Measurements from ENCODE around the gene PLAC8. TPM values are rescaled to one million over a fixed set of nuclear protein-coding genes. Genes with fewer than 3 reads are reported as not detected.
A peak's percentile ranks its signal among the peaks of the same experiment; 100 is the strongest.
"Not testable (repeated sequence)": the region's sequence is repeated elsewhere in the genome, so short reads cannot be mapped to it uniquely, and the experiment has no call there.

PLAC8 gene
- total RNA-seq, 1 donor from 2014 or later, result 1.0 TPM

DNA sequence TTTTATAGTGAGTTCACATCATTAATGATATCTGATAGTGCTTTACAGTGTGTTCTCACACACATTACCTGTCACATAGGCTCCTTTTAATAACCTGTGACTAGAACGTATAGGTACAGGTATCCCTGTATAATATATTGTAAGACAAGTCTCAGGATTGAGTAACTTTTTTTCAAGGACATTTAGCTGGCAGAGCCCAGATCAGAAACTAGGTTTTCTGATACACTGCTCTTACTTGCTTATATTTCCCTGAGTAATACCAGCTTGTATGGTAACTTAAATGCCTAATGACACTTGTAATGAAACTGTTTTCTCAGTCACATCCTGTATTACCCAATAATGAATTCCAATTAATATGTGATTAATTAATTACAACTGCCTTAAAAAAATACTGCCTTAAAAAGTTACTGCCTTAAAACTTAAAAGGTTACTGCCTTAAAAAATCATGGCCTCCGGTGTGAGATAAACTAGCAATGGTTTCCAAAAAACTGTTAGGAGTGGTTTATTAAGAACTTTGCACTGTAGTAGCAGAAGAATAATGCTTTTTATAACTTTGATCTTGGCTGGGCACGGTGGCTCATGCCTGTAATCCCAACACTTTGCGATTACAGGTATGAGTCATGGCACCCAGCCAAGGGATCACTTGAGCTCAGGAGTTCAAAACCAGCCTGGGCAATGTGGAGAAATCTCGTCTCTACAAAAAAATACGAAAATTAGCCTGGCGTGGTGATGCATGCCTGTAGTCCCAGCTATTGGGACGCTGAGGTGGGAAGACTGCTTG, 67.6 kb downstream of the PLAC8 start:
- no peaks in the 10 kb centered on the region for H3K9me3 Mint-ChIP-seq (ENCODE audit: unreplicated experiment)
- DNase-seq, result no peak
- no peaks in the 10 kb centered on the region for H3K27me3 Mint-ChIP-seq (ENCODE audit: unreplicated experiment)
- H3K27ac Mint-ChIP-seq (ENCODE audit: unreplicated experiment), result no peak overlapping the region
- no peak overlapping the region for H3K4me3 Mint-ChIP-seq (ENCODE audit: unreplicated experiment)
- H3K4me1 Mint-ChIP-seq (ENCODE audit: low read depth, unreplicated experiment), result no peaks in the 10 kb centered on the region
- no peak for TF ChIP-seq CTCF (IDR thresholded peaks at IDR 0.05; ENCODE audit: partially characterized antibody, unreplicated experiment)
- H3K36me3 Mint-ChIP-seq (ENCODE audit: unreplicated experiment), result no peaks in the 10 kb centered on the region

- no peaks in the 10 kb centered on the region for H3K4me1 Mint-ChIP-seq (ENCODE audit: low read depth, unreplicated experiment)
- no peak overlapping the region for H3K27ac Mint-ChIP-seq (ENCODE audit: unreplicated experiment)
- H3K36me3 Mint-ChIP-seq (ENCODE audit: unreplicated experiment), result no peaks in the 10 kb centered on the region
- H3K9me3 Mint-ChIP-seq (ENCODE audit: unreplicated experiment), result no peaks in the 10 kb centered on the region
- TF ChIP-seq CTCF (IDR thresholded peaks at IDR 0.05; ENCODE audit: partially characterized antibody, unreplicated experiment), result no peak
- no peak for DNase-seq
- no peaks in the 10 kb centered on the region for H3K27me3 Mint-ChIP-seq (ENCODE audit: unreplicated experiment)
- no peak overlapping the region for H3K4me3 Mint-ChIP-seq (ENCODE audit: unreplicated experiment)
Observed at GRCh38 chr4:83043801-83044407, 70.6 kb downstream of the PLAC8 start.

DNA sequence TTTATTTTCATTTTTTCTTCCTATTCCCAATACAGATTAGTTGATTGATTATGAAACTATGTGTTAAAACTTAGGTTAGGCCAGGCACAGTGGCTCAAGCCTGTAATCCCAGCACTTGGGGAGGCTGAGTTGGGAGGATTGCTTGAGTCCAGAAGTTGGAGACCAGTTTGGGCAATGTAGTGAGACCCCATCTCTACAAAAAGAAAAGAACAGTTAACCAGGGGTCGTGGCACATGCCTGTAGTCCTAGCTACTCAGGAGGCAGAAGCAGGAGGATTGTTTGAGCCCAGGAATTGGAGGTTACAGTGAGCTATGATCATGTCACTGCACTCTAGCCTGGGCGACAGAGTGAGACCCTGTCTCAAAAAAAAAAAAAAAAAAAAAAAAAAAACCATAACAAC, 71.4 kb downstream of the PLAC8 start:
- not testable (repeated sequence) for H3K4me1 Mint-ChIP-seq (ENCODE audit: low read depth, unreplicated experiment); H3K36me3 Mint-ChIP-seq (ENCODE audit: unreplicated experiment); DNase-seq

GRCh38 chr4:83040269-83040668, 74.3 kb downstream of the PLAC8 start:
- TF ChIP-seq CTCF (IDR thresholded peaks at IDR 0.05; ENCODE audit: partially characterized antibody, unreplicated experiment), result peak; percentile 22
- Mint-ChIP-seq H3K4me3 (ENCODE audit: unreplicated experiment) (no peak overlapping the region), H3K9me3 (ENCODE audit: unreplicated experiment) (no peaks in the 10 kb centered on the region), H3K27me3 (ENCODE audit: unreplicated experiment) (no peaks in the 10 kb centered on the region), H3K4me1 (ENCODE audit: low read depth, unreplicated experiment) (peaks cover 5% of the 10 kb centered on the region), H3K27ac (ENCODE audit: unreplicated experiment) (no peak overlapping the region), H3K36me3 (ENCODE audit: unreplicated experiment) (no peaks in the 10 kb centered on the region)
- no peak for DNase-seq

More for the DNA sequence above, 71.4 kb downstream of the PLAC8 start:
- not testable (repeated sequence) for H3K27me3 Mint-ChIP-seq (ENCODE audit: unreplicated experiment); H3K27ac Mint-ChIP-seq (ENCODE audit: unreplicated experiment); H3K4me3 Mint-ChIP-seq (ENCODE audit: unreplicated experiment); H3K9me3 Mint-ChIP-seq (ENCODE audit: unreplicated experiment)

Other genes starting within 250 kb of the PLAC8 start
- 201 TPM for gene SEC31A, start 223.6 kb downstream of the PLAC8 start, total RNA-seq (ENCODE audit: unreplicated experiment)
- gene THAP9, start 214.0 kb downstream of the PLAC8 start, total RNA-seq (ENCODE audit: unreplicated experiment), result 8.7 TPM
- gene LIN54, start 103.9 kb downstream of the PLAC8 start, total RNA-seq (ENCODE audit: unreplicated experiment), result 10.9 TPM
- gene COPS4, start 79.5 kb downstream of the PLAC8 start, total RNA-seq (ENCODE audit: unreplicated experiment), result 35.2 TPM
- gene COQ2, start 170.1 kb upstream of the PLAC8 start, total RNA-seq (ENCODE audit: unreplicated experiment), result 5.3 TPM
- gene HPSE, start 220.1 kb upstream of the PLAC8 start, total RNA-seq (ENCODE audit: unreplicated experiment), result 1.8 TPM